Urinary bladder (tissue), 4 donors: ENCODE measurements around the gene OTOR. TPM values are rescaled to one million over a fixed set of nuclear protein-coding genes. Genes with fewer than 3 reads are reported as not detected.
A peak's percentile ranks its signal among the peaks of the same experiment; 100 is the strongest.

Source experiments
- DNase-seq: peaks from one replicate; pipeline ENCODE4 v3.0.0-alpha.2; 2015; ENCODE audit errors: extremely low spot score
- H3K27ac ChIP-seq: one replicate; pipeline ENCODE4 v1.5.1; 2013; ENCODE audit warnings: low read depth, mild to moderate bottlenecking, moderate library complexity
- H3K36me3 ChIP-seq: one replicate; pipeline ENCODE4 v1.6.1; 2013; ENCODE audit warnings: mild to moderate bottlenecking, moderate library complexity; ENCODE audit not compliant: insufficient read depth
- H3K4me1 ChIP-seq: one replicate; pipeline ENCODE4 v1.6.1; 2013; ENCODE audit warnings: mild to moderate bottlenecking, moderate library complexity; ENCODE audit not compliant: insufficient read depth
- H3K4me3 ChIP-seq: one replicate; pipeline ENCODE4 v1.5.1; 2013; ENCODE audit warnings: low read depth, low read length
- WGBS: extraction: QIAGEN DNeasy Blood & Tissue Kit; methylation state at CpG from one replicate; pipeline ENCODE4 v1.1.7; 2013; 5-methylcytosine and 5-hydroxymethylcytosine counted together
- polyA plus RNA-seq: library from polyadenylated mRNA; stranded (reverse); fragments of 200-250 nt; gene quantifications from one replicate; pipeline ENCODE4 v1.2.3, GENCODE V29; 2013
- total RNA-seq: library from RNA; depleted of rRNA; stranded (reverse); fragments of >200 nt; gene quantifications from one replicate; pipeline ENCODE4 v1.2.3, GENCODE V29; 2014
- donor health status: healthy with polysubstance abuse.
- donor health status: healthy.

Gene OTOR
- total RNA-seq (0.16 TPM), polyA plus RNA-seq (not detected)

GRCh38 chr20:16748308-16748900 lies at the start of gene OTOR:
OTOR (plus strand) TSS chr20:16748358; CDS start chr20:16748402, 44 bp downstream.
- no peak within 1 kb of the TSS for H3K27ac ChIP-seq
- no peaks in the 10 kb centered on the region for H3K4me1 ChIP-seq
- no peak within 1 kb of the TSS for H3K4me3 ChIP-seq
- WGBS, result 34% methylated on average over 5 of the region's 5 CpGs
- H3K36me3 ChIP-seq, result no peaks in the 10 kb centered on the region
- DNase-seq, result no peak

- Histone ChIP-seq H3K4me3 (no peak overlapping the region), H3K27ac (no peak overlapping the region), H3K4me1 (no peaks in the 10 kb centered on the region), H3K36me3 (no peaks in the 10 kb centered on the region)
- WGBS, result 60% methylated on average over 4 of the region's 4 CpGs
- DNase-seq, result no peak
These were observed 48.9 kb upstream of the OTOR start for GRCh38 chr20:16699293-16699692.

GRCh38 chr20:16701296-16701695 lies 46.9 kb upstream of the OTOR start:
- no peak overlapping the region for H3K27ac ChIP-seq
- no peak overlapping the region for H3K4me3 ChIP-seq
- WGBS, result 51% methylated on average over 3 of the region's 3 CpGs
- no peak for DNase-seq
- H3K4me1 ChIP-seq, result no peaks in the 10 kb centered on the region
- no peaks in the 10 kb centered on the region for H3K36me3 ChIP-seq

- H3K36me3 ChIP-seq, result no peaks in the 10 kb centered on the region
- no peaks in the 10 kb centered on the region for H3K4me1 ChIP-seq
- WGBS, result 82% methylated on average over 4 of the region's 4 CpGs
- no peak for DNase-seq
- H3K27ac ChIP-seq, result no peak overlapping the region
- no peak overlapping the region for H3K4me3 ChIP-seq
These were observed 44.6 kb upstream of the OTOR start for GRCh38 chr20:16703570-16703969.

GRCh38 chr20:16707674-16708073 lies 40.5 kb upstream of the OTOR start:
- H3K4me3 ChIP-seq, result no peak overlapping the region
- no peaks in the 10 kb centered on the region for H3K36me3 ChIP-seq
- WGBS, result 91% methylated on average over 3 of the region's 3 CpGs
- no peaks in the 10 kb centered on the region for H3K4me1 ChIP-seq
- H3K27ac ChIP-seq, result no peak overlapping the region
- no peak for DNase-seq

- no peak for DNase-seq
- H3K4me3 ChIP-seq, result no peak overlapping the region
- H3K36me3 ChIP-seq, result no peaks in the 10 kb centered on the region
- H3K4me1 ChIP-seq, result no peaks in the 10 kb centered on the region
- H3K27ac ChIP-seq, result no peak overlapping the region
These were observed 39.6 kb upstream of the OTOR start for GRCh38 chr20:16708602-16709001.

- H3K27ac ChIP-seq, result no peak overlapping the region
- H3K4me3 ChIP-seq, result no peak overlapping the region
- H3K36me3 ChIP-seq, result no peaks in the 10 kb centered on the region
- H3K4me1 ChIP-seq, result no peaks in the 10 kb centered on the region
- no peak for DNase-seq
These were observed 39.1 kb upstream of the OTOR start for GRCh38 chr20:16709017-16709416.

GRCh38 chr20:16710781-16711180 lies 37.4 kb upstream of the OTOR start:
- Histone ChIP-seq H3K4me3 (no peak overlapping the region), H3K4me1 (no peaks in the 10 kb centered on the region), H3K36me3 (no peaks in the 10 kb centered on the region), H3K27ac (no peak overlapping the region)
- no peak for DNase-seq
- 96% methylated on average over 3 of the region's 3 CpGs for WGBS

- Histone ChIP-seq H3K36me3 (no peaks in the 10 kb centered on the region), H3K27ac (no peak overlapping the region), H3K4me3 (no peak overlapping the region), H3K4me1 (no peaks in the 10 kb centered on the region)
- DNase-seq, result no peak
- WGBS, result 60% methylated on average over 4 of the region's 4 CpGs
These were observed 36.4 kb upstream of the OTOR start for GRCh38 chr20:16711661-16712258.

- 62% methylated on average over 6 of the region's 6 CpGs for WGBS
- no peak overlapping the region for H3K27ac ChIP-seq
- no peak overlapping the region for H3K4me3 ChIP-seq
- no peaks in the 10 kb centered on the region for H3K36me3 ChIP-seq
- no peak for DNase-seq
- no peaks in the 10 kb centered on the region for H3K4me1 ChIP-seq
These were observed 35.6 kb upstream of the OTOR start for GRCh38 chr20:16712511-16712947.

GRCh38 chr20:16713066-16713465 lies 35.1 kb upstream of the OTOR start:
- Histone ChIP-seq H3K4me1 (no peaks in the 10 kb centered on the region), H3K27ac (no peak overlapping the region), H3K4me3 (no peak overlapping the region), H3K36me3 (no peaks in the 10 kb centered on the region)
- DNase-seq, result no peak

- WGBS, result 56% methylated on average over 5 of the region's 5 CpGs
- H3K4me3 ChIP-seq, result no peak overlapping the region
- no peaks in the 10 kb centered on the region for H3K36me3 ChIP-seq
- H3K4me1 ChIP-seq, result no peaks in the 10 kb centered on the region
- DNase-seq, result no peak
- H3K27ac ChIP-seq, result no peak overlapping the region
These were observed 33.9 kb upstream of the OTOR start for GRCh38 chr20:16714242-16714641.

- Histone ChIP-seq H3K4me1 (no peaks in the 10 kb centered on the region), H3K4me3 (no peak overlapping the region), H3K36me3 (no peaks in the 10 kb centered on the region), H3K27ac (no peak overlapping the region)
- no peak for DNase-seq
- 71% methylated on average over 4 of the region's 4 CpGs for WGBS
These were observed 33.4 kb upstream of the OTOR start for GRCh38 chr20:16714751-16715150.

- 81% methylated on average over 1 of the region's 1 CpG for WGBS
- Histone ChIP-seq H3K4me1 (no peaks in the 10 kb centered on the region), H3K36me3 (no peaks in the 10 kb centered on the region), H3K27ac (no peak overlapping the region), H3K4me3 (no peak overlapping the region)
- DNase-seq, result no peak
These were observed 28.7 kb upstream of the OTOR start for GRCh38 chr20:16719421-16719820.

- no peak overlapping the region for H3K27ac ChIP-seq
- no peaks in the 10 kb centered on the region for H3K4me1 ChIP-seq
- no peaks in the 10 kb centered on the region for H3K36me3 ChIP-seq
- H3K4me3 ChIP-seq, result peak overlapping the region; percentile 92
- 97% methylated on average over 1 of the region's 1 CpG for WGBS
- no peak for DNase-seq
These were observed 19.1 kb upstream of the OTOR start for GRCh38 chr20:16729080-16729479.
